22Rv1 (cell line): ENCODE measurements around the gene CLSTN1.

Experiments
- ZFX ChIP-seq: fragments of 450-650 bp; IDR thresholded peaks from 2 replicates; pipeline ENCODE4 v1.6.1; 2017; ENCODE audit warnings: antibody characterized with exemption, borderline replicate concordance
- TF ChIP-seq, protein P1 (sequence below): fragments of 450-650 bp; IDR thresholded peaks from 2 replicates; pipeline ENCODE4 v1.5.1; 2017; ENCODE audit warnings: mild to moderate bottlenecking

DNA sequence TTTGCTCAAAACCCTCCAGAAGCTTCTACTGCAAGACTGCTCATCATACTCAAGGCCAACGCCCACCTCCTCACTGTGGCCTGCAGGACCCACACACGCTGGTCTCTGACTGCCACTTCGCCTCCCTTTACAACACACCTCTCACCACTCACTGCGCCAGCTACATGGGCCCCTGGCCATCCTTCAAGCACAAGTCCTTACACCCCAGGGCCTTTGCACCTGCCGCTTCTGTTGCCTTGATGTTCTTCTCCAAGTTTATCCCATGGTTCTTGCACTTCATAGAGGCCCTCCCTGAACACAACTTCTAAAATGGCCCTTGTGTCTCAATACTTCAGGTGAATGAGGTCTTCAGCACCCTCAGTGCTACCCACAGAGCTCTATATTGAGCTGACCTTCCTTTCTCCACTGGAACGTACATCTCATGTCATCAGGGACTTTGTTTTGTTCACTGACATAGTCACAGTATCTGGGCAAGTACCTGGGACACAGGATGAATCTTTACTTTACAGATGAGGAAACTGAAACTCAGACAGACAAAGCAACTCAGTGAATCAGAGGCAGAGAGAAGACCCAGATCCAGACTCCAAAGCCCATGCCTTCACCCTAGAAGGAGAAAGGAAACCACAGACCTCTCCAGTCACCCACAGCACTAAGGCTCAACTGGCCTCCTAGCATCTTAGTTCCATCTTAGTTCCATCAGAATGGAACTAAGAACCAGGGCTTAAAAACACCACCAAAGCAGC lies 34.7 kb upstream of the CLSTN1 start:
- TF ChIP-seq, protein P1, sequence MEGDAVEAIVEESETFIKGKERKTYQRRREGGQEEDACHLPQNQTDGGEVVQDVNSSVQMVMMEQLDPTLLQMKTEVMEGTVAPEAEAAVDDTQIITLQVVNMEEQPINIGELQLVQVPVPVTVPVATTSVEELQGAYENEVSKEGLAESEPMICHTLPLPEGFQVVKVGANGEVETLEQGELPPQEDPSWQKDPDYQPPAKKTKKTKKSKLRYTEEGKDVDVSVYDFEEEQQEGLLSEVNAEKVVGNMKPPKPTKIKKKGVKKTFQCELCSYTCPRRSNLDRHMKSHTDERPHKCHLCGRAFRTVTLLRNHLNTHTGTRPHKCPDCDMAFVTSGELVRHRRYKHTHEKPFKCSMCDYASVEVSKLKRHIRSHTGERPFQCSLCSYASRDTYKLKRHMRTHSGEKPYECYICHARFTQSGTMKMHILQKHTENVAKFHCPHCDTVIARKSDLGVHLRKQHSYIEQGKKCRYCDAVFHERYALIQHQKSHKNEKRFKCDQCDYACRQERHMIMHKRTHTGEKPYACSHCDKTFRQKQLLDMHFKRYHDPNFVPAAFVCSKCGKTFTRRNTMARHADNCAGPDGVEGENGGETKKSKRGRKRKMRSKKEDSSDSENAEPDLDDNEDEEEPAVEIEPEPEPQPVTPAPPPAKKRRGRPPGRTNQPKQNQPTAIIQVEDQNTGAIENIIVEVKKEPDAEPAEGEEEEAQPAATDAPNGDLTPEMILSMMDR = no peak
- TF ChIP-seq ZFX = no peak
